GM12875 (cell line): ENCODE measurements around the gene BHLHE23.

ENCODE experiments used
- H3K4me3 ChIP-seq: one replicate; pipeline ENCODE4 v1.5.1; 2011; ENCODE audit warnings: low read depth, low read length, control low read depth
- TF ChIP-seq, protein P1 (sequence below): IDR thresholded peaks from 2 replicates; pipeline ENCODE4 v1.5.1; 2011; ENCODE audit warnings: low read depth, mild to moderate bottlenecking, control low read depth, inconsistent platforms, low read length, moderate library complexity, borderline replicate concordance; ENCODE audit not compliant: insufficient read depth

The BHLHE23 gene

DNA sequence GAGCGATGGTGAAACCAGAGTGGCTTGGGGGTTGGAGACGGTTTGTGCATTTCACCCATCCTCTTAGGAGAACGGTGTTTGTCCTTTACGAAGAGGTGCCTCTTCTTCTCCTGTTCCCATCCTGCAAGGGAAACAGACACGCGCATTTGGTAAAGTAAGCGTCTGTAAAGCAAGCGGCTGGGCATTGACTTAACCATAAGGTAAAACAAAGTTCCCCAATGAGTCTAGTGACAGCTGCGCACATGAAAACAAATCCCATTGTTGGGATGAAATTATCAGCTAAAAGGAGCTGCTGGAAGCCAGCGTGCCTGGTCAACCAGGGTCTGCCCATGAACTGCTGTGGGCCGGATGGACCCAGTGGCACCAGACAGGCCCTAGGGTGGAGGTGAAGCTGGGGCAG is 5.8 kb downstream of the BHLHE23 start:
- H3K4me3 ChIP-seq, result no peak overlapping the region
- TF ChIP-seq, protein P1, sequence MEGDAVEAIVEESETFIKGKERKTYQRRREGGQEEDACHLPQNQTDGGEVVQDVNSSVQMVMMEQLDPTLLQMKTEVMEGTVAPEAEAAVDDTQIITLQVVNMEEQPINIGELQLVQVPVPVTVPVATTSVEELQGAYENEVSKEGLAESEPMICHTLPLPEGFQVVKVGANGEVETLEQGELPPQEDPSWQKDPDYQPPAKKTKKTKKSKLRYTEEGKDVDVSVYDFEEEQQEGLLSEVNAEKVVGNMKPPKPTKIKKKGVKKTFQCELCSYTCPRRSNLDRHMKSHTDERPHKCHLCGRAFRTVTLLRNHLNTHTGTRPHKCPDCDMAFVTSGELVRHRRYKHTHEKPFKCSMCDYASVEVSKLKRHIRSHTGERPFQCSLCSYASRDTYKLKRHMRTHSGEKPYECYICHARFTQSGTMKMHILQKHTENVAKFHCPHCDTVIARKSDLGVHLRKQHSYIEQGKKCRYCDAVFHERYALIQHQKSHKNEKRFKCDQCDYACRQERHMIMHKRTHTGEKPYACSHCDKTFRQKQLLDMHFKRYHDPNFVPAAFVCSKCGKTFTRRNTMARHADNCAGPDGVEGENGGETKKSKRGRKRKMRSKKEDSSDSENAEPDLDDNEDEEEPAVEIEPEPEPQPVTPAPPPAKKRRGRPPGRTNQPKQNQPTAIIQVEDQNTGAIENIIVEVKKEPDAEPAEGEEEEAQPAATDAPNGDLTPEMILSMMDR, result no peak

DNA sequence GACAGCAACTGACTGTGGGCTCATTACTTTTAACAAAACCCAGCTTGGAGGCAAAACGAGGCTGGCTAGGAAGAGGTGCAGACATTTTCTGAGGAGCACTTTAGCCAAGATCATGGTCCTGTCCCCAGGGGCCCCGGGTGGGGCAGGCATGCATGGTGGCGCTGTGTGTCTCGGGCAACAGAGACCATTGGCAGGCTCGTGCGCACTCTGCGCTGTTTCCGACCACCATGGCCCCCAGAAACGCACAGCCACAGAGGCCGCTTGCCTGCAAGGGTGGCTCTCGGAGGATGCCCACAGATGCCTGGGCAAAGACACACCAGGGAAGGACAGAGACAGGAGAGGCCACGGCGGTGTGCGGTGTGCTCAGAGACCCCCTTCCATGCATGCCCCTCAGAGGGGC is 6.7 kb downstream of the BHLHE23 start:
- TF ChIP-seq, protein P1, result no peak

DNA sequence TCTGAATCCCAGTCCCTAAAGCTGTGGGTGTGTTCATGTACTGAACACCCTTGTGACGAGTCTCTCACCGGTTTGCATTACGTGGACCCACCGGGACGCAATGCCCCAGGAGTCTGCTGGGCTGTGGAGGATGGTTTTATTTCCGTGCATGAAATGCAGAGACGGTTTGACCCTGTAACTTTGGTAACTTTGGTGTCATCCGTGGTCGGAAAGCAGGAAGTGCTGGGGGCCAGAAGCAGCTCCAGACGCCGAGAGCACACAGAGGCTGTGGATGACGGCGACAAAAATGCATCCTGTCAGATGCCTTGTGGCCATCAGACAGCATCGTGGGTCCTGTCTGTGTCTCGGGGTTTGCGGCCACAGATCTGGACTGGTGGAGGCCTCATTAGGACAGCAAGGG is 7.2 kb downstream of the BHLHE23 start:
- H3K4me3 ChIP-seq, result no peak overlapping the region
- TF ChIP-seq, protein P1, result no peak

More for the DNA sequence above, 6.7 kb downstream of the BHLHE23 start:
- H3K4me3 ChIP-seq, result no peak overlapping the region

DNA sequence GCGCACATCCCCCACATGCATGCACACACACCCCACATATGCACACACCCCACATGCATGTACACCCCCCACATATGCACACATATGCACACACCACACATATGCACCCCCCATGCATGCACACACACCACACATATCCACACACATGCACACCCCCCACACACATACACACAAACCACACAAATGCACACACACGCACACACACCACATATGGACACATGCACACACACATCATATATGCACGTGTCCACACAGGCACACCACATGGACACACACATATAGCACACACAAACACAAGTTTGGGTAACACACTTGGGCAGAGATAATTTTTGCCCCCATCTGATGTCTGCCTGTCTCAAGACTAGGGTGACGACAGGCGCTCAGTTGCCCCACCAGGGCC is 8.3 kb downstream of the BHLHE23 start:
- H3K4me3 ChIP-seq, result no peak overlapping the region
- TF ChIP-seq, protein P1, result no peak

DNA sequence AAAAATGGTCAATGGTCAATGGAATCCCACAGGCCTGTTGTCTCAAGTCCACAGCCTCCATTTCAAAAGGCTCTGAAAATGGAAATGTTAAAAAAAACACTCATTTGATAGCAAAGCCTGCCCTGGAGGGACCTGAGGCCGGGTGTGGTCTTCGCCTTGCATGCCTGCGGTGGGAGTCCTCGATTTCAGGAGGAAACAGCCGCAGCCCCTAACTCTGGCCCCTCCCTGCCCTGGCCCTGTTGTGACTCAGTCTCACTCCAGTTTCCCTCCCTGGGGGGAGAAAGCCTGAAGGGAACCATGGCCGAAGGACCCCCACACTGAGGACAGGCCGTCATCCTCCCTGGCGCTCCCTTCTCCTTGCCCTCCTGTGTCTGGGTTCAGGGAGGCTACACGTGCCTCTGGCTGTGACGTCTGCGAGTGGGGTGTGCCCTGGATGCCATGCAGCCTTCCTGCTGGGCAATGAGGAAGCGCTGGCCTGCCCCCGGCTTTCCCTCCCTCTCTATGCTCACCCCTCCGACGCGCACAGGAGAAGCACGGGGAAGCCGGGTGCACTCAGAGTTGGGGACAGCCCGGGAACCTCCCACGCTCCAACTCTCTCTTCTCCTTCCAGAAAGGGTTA is 9.2 kb downstream of the BHLHE23 start:
- TF ChIP-seq, protein P1, result no peak
- H3K4me3 ChIP-seq, result no peak overlapping the region

DNA sequence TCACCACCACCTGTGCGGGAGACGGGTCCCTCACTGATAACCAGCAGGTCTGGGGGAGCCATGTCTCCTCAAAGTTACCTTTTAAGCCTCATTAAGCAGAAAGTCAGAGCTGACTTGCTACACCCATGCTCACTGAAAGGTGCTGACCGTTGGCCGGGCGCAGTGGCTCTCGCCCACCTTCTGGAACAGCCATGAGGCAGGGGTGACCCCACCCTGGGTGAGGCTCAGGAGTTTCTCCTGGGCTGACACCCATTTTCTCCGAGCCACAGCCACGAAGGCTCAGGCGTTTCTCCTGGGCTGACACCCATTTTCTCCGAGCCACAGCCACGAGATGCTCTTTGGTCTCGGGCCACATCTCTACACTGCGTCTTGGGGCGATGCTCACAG is 10.2 kb downstream of the BHLHE23 start:
- TF ChIP-seq, protein P1, result no peak
- no peak overlapping the region for H3K4me3 ChIP-seq

DNA sequence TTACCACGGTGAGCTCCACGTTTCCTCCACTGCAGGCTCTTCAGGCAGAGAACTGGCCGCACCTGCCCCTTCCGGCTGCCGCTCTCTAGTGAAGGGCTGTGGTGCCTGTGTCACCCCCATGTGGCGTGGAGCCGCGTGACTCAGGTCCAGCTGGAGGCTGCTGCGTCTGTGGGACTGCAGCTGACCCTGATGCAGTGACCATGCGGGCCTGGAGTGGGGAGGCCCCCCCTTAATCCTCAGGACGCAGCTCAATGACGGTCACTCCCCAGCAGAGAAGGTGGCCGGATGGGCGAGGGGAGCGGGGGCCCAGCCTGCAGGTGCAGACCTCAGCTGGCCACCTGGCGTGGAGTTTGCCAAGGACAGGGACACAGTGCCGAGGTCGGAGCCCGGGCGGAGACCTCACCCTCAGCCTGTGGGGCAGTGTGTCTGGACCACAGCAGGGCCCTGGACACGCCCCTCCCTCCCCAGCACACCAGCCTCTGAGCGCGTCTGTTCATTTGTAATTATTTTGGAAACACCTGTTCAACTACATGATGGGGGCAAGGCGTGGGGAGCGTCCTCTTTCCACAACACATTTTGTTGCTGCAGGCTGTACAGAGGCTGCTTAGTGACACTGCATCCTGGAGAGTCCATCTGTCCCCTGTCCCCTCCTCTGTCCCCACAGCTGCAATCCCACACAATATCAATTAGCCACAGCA is 10.7 kb downstream of the BHLHE23 start:
- TF ChIP-seq, protein P1, result no peak
- H3K4me3 ChIP-seq, result no peak overlapping the region
